Stomach (tissue), 4 donors: ENCODE data around the gene PCK2.

Source experiments
- CTCF ChIP-seq, 7 experiments: fragments of 450-650 bp in 4 of 7; fragments of 200-600 bp in 3 of 7; sonication (generic) in 3 of 7; IDR thresholded peaks; one replicate each; pipeline ENCODE4 v1.5.1; 2016 to 2019; ENCODE audit warnings: antibody characterized with exemption in 7 of 7, control low read depth in 2 of 7, mild to moderate bottlenecking in 1 of 7
- POLR2A ChIP-seq, 4 donors: fragments of 450-650 bp; IDR thresholded peaks; one replicate each; pipeline ENCODE4 v1.6.1; 2016; ENCODE audit warnings: antibody characterized with exemption in 4 of 4, control low read depth in 2 of 4, mild to moderate bottlenecking in 1 of 4, moderate library complexity in 1 of 4

GRCh38 chr14:24051789-24052655 is 42.1 kb upstream of the PCK2 start, which contains the start of gene CARMIL3:
- TF ChIP-seq CTCF (IDR thresholded peaks at IDR 0.05): no peak
- TF ChIP-seq POLR2A (IDR thresholded peaks at IDR 0.05): no peak
